HG03135 (cell line): ENCODE data around the gene CELF2.

ENCODE experiments used
- ATAC-seq: cut with Tn5 transposase; IDR thresholded peaks from one replicate; pipeline ENCODE4 v1.9.1; 2021; ENCODE audit warnings: mild to moderate bottlenecking, moderate library complexity; ENCODE audit not compliant: unreplicated experiment

Gene CELF2

DNA sequence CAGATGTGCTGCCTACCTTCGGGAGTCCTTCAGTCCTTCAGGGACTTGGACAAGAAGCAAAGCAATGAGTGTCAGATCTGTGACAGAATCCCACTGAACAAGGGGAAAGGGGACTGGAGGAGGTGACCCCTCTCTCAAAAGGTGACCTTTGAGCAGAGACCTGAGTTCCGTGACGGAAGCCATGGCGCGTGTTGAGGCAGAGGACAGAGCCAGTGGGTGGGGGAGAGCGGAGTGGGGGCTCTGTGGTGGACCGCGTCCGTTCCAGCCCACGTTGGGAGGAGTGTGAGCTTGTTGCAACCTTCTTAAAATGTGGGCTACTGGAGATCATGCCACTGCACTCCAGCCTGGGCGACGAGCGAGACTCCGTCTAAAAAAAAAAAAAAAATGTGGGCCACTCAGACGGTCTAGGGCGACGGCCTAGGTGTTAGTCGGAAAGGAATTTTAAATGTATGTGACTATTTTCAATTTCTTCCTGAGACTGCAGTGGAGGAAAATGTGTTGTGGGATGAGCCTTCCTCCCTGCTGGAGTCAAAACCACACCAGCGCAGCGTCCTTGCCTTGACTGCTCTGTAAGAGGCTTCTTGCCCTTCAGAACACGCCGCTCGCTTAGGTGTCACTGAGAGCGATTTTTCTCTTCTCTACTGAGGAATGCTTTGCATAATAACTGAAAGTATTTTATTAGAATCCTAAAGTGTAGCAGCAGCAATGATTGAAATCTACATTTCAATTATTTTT is 272.7 kb downstream of the CELF2 start:
- no peak for ATAC-seq

DNA sequence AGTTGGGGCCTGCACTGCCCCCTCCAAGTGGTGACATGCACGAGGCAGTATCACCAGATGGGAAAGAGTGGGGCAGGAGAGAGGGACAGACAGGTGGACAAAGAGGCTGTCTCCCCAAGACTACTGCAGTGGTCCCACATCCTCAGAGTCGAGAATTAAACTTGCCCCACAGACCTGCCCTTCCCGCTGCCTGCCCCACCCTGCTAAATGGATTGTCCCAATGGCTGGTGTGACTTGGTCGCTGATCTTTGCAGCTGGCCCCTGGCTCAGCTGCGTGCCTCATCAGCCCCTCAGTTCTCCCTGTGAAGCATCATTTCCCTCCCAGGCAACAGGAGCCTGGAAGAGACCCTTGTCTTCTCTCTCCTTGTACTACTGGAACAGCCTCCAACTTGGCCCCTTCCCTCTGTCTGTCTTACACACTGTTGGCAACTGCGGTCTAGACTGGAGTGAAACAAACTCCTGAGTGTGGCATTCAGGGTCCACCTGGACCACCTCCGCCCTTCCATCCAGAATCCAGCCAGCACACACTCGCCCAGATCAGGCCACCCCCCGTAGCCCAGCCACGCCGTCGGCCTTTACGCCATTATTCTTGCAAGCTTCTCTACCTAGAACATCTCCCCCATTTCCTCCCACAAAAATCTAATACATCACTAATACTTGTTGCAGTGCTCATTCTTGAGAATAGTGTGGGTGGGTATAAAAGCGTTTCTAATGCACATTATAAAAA is 275.1 kb downstream of the CELF2 start:
- ATAC-seq, result no peak

DNA sequence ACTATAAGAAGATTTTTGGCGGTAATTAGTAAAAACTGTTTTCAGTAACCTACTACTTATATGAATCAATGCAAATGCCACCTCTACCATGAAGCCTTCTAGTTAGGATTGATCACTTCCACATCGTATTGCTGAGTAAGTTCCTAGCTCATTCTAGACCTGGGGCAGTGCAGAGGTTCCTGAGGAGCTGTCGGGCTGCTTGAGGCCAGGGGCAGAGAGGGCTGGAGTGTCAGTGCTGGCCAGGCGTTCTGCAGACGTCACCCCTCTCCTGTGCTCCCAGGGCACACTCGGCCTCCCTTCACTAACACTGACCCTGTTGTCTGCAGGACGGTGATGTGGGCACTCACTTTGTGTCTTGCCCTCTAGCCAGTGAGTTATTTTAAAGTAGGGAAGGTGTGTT is 275.7 kb downstream of the CELF2 start:
- ATAC-seq, result no peak

DNA sequence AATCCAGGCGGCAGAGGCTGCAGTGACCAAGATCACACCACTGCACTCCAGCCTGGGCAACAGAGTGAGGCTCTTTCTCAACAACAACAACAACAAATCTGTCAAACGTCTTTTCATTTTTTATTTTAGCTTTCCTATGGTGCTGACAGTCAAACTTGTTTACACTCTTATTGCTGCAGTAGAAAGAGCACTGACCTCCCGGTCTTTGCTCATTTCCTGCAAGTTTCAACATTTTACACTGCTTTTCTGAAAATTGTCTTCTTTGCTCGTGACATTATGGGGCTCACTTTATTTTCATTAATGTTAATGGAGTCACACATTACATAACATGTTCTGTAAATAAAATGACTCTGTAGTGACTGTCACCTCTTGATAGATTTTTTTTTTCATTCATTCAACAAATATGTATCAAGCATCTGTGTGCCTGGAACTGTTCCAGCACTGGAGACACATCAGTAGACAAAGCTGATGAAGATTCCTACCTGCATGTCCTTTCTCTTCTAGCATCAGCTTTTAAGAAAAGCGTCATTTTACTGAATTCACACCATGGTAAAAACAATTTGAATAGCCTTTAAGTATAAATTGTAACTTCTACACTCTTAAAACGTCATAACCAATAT is 277.3 kb downstream of the CELF2 start:
- no peak for ATAC-seq

DNA sequence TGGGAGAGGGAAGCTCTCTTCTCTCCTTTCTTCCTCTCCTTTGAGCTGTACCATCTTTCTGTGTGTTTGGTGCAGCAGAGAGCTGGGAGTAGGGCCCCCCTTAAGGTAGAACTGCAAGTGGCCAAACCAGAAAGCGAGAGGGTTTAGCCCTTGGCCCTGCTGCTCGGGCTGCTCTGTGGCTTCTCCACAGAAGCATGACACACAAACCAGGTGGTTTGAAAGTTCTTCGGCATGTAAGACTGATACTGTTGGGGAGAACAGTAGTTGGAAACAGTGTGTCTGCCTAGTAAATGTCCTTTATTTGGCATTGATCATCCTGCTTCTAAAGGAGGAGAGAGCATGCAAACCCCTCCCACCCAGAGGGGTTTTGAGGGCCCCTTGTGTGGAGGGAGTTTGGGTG is 277.8 kb downstream of the CELF2 start:
- ATAC-seq, result no peak

DNA sequence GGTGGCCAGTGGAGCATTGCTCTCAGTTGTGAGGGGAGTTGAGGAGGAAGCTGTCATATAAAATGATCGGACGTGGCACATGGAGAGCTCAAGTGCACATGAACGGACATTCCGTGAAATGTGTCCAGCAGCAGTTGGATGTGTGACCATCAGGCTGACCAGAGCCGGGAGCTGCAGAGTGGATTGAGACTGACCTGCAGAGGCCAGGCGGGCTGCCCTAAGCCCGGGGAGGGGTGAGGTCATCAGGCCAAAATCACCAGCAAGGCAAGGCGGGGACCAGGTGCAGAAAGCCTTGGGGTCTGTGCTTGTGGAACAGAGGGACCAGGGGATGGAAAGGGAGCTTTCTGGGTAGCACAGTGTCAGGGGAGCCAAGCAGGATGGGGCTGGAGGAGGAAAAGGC is 279.5 kb downstream of the CELF2 start:
- no peak for ATAC-seq

DNA sequence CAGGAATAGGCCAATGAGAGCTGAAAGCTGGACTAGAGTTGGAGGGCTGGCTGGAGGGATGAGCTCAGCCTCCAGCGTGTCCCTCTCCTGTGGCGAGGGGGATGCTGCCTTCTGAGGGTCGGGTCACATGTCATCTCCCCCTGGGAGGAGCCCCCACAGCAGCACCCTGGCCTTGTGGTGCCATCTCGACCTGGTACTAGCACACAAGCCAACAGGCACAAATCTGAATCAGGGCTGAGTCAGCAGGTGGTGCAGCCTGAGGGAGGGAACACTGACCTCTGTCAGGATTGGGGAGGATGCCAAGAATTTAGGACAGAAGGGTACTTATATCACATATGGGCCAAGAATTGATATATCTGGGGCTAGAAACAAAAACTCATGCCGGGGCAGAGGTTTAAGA is 280.4 kb downstream of the CELF2 start:
- no peak for ATAC-seq

DNA sequence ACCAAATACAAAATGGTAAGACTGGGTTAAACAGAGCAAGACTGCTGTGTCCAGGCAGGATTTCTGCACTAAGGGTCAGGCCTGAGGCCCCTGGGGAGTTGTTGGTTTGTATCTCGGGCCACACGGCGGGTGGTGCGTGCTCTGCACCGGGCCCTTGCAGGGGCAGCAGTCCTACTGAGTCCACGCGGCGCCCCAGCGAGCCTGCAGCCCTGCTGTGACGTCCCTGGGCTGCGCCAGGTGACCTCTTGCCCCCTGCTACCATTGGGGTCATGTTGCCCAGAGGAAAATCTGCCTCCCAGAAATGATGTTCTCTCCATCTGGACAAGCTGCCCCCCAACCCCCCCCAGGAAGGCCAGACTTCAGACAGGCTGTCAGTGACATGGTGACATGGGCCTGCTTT is 281.5 kb downstream of the CELF2 start:
- no peak for ATAC-seq

DNA sequence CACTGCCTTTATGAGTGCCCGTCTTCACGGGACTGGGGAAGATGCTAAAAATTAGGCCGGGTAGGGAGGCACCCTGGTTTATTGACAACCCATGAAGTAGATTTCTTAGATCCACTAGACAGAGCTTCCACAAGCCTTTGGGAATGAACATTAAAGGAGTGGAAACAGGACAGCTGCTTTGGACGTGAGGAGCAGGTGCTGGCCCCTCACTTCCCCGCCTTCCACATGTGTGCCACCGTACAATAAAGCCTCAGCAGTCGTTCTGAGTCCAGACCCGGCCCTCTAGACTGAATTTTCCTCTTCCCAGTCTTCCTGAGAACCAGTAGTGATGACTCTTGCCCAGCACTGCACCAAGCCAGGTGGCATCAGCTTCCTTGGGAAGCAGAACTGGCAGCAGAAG is 282.4 kb downstream of the CELF2 start:
- no peak for ATAC-seq

DNA sequence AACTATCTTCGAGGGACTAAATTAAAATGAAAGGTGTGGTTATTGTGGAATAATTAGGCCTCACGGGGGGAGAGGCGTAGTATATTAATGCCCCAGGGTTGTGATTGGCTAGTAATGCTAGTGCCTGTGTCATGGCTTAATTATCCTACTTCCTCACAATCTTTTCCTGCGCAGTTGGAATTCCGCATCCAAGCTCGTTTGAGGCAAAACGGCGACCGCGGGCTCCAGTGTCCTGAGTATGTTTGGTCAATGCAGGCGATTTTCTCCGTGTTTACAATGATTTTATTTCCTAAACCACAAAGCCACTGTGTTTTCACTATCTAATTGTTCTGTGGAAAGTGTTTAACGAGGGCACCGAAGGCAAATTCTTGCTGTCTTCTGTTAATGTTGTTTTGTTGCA is 282.9 kb downstream of the CELF2 start:
- ATAC-seq, result no peak

DNA sequence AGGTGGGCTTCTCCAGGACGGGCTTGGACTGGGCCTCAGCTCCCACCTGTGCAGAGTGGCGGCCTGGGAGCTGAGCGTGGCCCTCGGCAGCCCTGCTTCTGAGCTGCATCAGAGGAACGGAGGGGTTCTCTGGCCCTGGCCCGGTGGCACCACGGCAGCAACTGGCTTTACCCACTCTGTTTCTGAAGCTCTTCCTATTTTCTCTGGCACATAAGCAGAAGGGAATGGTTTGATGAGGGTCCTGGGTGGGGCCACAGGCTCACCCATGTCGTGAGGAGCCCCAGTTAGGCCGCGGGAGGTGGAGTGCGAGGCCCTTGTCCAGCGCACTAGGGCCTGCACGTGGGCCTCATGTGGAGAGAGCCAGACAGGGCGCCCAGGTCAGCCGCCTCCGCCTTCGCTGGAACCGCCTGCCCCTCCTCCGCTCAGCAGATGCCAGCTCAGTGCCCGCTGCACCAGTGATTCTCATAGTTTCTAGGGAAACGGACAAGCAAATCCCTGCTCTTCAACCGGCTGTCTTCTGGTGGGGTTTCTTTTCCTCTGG is 284.0 kb downstream of the CELF2 start:
- no peak for ATAC-seq

DNA sequence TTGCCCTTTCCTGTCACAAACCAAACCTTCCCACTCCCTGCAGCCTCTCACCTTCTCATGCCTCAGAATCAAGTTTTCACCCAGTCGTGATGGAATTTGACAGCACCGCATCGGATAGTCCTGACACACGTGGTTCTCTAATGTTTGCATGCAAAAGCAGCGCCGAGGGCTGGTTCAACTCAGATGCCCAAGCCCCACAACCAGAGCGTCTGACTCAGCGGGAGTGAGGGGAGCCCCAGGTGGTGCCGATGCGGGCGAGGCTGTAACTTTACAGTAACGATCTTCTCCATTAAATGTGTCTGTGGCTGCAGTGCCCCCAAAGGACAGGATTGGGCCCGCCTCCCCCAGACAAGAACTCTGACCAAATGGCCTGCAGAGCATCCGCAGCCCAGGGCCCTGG is 284.5 kb downstream of the CELF2 start:
- no peak for ATAC-seq

DNA sequence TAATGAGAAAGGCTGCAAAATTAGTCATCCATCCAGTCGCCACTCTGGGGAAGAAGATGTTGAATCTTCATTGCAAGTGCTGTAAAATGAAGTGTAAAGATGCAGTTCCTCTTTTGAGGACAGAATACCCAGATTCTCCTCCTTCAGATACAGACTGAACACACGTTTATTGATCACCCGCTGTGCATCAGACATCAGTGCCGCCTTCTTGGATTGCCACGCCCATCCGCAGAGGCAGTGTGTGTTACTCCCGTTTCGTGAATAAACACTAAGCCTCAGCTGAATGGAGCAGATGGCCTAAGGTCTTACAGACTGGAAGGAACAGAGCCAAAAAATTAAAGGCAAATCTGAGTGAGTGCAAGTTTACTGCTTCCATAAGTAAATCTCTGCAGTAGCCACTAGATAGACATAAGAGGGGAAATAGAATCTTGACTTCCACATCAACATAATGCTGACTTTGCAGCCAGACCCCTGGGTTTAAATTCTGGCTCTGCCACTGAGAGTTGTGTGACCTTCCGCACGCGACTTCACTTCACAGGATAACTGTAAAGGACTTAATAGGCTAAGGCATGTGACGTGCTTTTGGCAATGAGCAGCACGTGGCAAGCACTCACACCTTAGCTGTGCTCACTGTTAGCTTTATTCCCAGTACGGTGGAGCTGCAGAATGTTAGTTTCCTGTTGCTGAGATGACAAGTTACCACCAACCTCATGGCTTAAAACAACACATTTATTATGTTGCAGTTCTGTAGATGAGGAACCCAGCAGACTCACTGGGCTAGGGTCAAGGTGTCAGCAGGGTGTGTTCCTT is 285.9 kb downstream of the CELF2 start:
- no peak for ATAC-seq

DNA sequence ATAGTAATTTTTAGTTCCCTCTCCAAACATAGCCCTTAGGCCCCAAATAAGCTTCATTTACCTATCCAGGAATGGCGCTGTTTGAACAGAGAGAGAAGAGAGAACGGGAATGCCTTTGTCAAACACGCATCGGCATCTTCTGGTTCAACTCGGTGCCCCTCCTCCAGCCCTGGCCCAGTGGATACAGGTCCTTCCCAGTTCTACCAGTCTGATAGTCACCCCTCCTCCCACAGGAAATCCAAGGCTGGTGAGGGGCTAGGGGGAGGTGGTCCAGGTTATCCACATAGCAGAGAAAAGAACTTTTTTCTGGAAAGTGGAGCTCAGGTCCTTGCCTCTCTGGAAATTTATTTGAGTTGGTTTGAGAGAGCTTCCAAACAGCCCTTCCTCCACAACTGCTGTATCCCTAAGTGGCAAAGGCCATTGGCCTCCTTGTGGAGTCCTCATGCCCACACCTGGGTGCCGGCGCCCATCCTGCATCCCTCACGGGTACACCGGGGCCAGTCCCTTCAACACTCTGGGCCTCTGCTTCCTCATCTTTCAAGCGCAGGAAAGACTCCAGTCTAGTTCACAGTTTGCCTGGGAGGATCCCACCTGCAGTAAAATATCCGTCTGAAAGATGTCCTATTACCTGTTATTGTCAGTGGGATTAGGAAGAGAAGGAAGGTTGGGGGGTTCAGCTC is 287.4 kb downstream of the CELF2 start:
- ATAC-seq, result no peak

DNA sequence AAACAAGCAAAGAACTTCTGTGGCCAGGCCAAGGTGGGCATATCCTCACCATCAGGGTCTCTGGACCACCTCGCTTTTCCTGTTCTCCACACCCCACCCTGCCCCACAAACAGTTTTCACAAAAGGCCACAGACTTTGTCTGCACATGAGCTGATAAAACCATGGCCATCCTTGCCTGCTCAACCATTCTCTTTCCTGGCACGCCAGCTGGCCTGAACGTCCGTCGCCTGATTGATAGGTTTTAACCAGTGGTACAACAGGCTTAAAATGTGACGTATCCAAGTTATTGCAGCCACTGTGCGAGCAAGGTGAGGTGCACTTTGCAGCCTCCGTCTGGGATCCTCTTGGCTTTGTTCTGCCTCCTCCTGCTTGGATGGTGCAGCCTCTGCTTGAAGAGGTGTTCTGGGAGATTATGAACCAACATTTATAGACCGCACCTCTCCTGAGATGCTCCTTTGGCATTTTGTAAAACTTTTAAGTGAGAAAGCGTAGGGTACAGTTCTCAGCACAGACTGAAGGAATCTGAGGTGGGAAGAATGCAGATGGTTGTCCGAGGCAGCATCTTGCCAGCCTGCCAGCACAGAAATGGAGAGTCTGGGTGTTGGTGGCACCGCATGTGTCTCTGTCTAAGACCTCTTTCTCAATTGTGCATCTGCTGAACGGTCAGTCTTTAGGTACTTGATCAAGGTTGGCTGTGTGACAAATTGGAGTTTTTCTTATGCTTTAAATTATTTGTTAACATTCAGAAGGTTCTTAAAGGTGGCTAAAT is 288.3 kb downstream of the CELF2 start:
- ATAC-seq, result no peak

DNA sequence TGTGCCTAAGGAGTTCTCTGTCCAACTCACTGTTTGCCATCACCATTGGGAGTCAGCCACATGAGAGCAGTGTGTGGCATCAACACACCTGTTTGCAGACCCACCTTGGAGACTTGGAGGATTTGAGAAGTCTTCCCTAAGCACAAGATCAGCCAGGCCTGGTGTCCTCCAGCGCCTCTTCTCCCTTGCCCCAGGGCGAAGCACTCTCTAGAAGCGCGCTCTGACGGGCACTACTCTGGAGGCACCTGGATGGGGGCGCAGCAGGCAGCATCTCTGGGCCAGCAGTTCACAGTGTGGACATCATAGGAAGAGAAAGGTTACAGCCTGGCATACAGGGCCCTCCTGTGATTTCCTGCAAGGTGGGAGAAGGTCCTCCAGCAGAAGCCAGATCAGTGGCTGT is 289.3 kb downstream of the CELF2 start:
- no peak for ATAC-seq

DNA sequence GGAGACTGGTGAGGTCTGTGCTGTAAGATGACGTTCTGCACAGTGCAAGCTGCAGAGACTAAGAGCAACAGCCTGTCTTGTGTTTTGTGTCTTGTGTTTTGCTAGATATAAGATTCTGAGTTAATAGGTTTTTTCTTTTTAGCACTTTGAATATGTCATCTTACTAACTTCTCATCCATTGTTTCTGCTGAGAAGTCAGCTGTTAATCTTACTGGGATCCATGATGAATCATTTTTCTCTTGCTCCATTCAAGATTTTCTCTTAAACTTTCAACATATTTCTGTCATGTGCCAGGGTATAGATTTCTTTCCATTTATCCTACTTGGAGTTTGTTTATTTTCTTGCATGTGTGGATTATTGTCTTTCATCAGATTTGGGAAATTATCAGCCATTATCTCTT is 290.3 kb downstream of the CELF2 start:
- ATAC-seq, result no peak

DNA sequence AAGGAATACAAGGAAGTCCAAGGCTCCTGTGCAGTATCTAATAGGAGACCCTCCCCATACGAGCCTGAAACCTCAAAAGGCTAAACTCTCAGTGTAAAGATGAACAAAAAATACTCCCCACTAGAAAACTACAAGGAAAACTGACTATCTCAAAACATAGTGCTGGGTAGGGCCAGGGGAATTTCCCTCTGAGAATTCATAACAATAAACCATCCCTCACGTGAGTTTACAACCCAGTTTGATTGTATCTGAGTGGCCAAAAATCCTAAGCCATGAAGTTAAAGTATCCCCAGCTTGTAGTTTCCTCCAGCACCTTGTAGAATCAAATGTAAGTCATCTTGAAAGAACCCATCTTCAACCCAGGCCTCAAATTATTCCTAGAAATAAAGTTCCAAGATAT is 293.4 kb downstream of the CELF2 start:
- ATAC-seq, result no peak

DNA sequence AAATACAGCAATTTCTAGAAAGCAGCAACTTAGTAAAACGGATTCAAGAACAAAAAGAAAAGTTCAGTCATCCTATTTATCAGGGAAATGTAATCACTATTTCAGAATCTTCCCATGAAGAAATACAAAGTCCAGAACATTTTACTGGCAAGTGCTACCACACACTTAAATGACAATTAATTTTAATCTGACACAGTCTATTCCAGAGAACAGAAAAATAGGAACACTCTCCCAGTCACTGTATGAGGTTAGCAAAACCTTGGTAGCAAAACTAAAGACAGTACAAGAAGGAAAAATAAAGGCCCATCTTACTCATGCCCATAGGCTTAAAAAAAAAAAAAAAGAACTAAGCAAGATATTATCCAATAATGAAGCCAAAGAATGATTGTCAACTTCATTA is 295.8 kb downstream of the CELF2 start:
- no peak for ATAC-seq
